Epithelial cell of prostate (primary cell): ENCODE results near the gene KIF1C.
"Not testable (repeated sequence)": the region's sequence is repeated elsewhere in the genome, so short reads cannot be mapped to it uniquely, and the experiment has no call there.

ENCODE experiments used
- DNase-seq: peaks from one replicate; pipeline ENCODE4 v3.0.0-alpha.2; 2011; ENCODE audit warnings: low read depth, low spot score
- H3K27ac ChIP-seq: fragments of 450-650 bp; 2 replicates; pipeline ENCODE4 v1.5.1; 2017; ENCODE audit warnings: mild to moderate bottlenecking

Gene KIF1C

GRCh38 chr17:4998732-4999429 is 1.1 kb downstream of the KIF1C start:
- peak overlapping the region; percentile 71 for H3K27ac ChIP-seq
- no peak for DNase-seq

DNA sequence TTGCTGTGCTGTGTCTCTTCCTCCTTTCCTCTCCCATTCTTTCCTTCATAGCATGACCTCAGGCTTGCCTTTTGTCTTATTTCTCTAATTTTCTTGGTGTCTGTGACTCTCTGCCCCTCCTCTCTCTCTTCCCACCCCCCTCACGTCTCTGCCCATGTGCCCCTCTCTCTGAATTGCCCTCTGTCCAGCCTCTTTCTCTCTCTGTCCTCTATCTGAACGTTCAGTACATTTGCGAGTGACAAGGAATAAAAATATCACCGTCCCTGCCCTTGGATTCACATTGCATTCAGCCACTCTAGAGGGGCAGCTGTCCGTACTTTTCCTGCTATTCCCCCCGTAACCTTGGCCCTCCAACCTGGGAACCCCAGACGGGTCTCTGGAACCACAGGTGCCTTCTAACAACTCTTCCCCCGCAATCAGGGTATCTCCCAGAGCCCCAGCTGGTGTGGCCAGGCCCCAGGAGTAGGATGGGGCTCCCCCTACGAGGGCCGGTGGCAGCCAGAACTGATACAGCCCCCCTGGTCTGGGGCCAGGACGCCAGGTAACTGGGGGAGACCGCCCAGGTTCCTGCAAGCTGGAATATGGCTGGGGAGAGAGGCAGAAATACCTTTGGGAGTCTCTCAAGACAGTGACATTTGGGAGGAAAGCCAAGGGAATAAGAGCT is 1.8 kb downstream of the KIF1C start:
- no peak for DNase-seq
- H3K27ac ChIP-seq, result peak overlapping the region; percentile 71

- no peak overlapping the region for H3K27ac ChIP-seq
- no peak for DNase-seq
These were observed 2.5 kb downstream of the KIF1C start for GRCh38 chr17:5000237-5000639.

DNA sequence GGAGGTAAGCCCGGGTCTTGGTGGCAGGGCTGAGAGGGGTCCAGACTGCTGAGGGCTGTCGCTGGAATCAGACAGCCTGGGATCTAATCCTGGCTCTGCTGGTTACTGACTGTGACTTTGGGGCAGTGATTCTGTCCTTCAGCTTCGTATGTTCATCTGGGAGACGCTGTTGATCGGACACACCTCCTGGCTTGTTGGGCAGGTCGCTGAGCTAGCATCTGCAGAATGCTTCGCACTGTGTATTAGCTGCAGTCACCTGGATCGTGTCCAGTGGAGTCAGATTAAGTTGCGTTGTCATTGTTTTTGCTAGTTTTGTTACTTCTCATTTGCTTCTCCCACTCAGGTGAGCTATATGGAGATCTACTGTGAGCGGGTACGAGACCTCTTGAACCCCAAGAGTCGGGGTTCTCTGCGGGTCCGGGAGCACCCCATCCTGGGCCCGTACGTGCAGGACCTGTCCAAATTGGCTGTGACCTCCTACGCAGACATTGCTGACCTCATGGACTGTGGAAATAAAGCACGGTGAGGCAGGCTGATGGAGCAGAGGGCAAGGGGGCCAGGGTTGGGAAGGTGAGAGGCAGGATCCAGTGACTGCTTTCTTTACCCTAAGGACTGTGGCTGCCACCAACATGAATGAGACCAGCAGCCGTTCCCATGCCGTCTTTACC is 4.5 kb downstream of the KIF1C start:
- DNase-seq, result no peak
- no peak overlapping the region for H3K27ac ChIP-seq

GRCh38 chr17:5003214-5003867 is 5.6 kb downstream of the KIF1C start:
- H3K27ac ChIP-seq, result no peak overlapping the region

DNA sequence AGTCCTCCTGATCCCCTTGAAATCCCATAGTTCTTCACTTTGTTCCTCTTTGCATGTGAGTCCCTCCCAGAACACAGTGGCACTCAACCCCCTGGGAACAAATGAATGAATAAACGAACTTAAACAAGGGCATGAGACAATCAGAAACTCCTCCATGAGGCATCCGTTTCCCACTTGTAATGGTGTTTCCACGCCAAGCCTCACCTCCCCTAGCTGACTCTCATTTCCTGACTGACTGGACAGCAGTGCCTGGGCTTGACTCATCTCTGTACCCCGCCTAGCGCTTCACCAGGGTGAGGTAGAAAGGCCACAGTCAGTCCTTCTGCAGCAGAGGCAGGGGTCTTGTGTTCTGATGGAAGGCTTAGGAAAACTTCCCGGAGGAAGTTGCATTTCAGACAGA is 14.2 kb downstream of the KIF1C start:
- DNase-seq, result no peak

More at GRCh38 chr17:5003214-5003867, 5.6 kb downstream of the KIF1C start:
- DNase-seq, result no peak

DNA sequence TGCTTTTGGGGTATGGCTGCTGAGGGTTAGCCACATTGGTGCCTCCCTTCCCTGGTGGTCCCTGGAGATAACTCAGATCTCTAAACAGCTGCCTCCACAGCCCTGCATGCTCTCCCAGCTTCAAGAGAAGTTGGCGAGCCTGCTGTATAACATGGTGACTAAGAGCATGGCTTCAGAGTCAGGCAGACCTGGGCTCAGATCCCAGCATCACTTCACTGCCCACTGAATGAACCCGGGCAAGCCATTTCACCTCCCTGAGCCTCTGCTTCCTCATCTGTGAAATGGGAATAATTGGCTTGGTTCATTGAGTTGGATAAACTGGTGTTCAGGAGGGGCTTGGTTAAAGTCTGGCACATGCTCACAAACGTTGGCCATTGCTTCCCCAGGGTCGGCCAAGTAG is 16.6 kb downstream of the KIF1C start:
- DNase-seq, result no peak
- H3K27ac ChIP-seq, result no peak overlapping the region

More for the DNA sequence above, 14.2 kb downstream of the KIF1C start:
- H3K27ac ChIP-seq, result peak overlapping the region; percentile 23

DNA sequence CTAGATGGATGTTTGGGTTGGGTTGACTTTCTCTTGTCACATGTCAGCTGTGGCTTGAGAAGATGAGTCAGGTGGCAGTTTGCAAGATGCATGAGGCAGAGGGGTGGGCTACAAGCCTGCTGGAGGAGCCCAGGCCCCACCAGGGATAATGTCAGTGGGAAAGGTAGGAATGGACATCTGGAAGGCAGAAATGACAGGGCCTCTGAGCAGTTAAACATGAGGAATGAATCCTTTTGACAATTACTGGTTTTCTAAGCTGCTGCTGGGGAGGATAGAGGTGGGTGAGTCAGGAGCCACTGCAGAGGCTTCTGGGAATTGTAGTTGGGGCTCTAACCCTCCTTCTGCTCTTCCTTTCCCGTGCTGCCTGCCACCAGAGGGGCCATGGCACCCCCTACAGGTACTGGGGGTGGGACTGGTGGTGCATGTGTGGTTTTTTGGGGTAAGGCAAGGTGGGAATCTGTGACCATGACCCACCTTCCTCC is 21.8 kb downstream of the KIF1C start:
- no peak for DNase-seq

GRCh38 chr17:5020502-5021023 is 22.8 kb downstream of the KIF1C start:
- DNase-seq, result no peak
- no peak overlapping the region for H3K27ac ChIP-seq

More for the DNA sequence above, 21.8 kb downstream of the KIF1C start:
- no peak overlapping the region for H3K27ac ChIP-seq

- no peak overlapping the region for H3K27ac ChIP-seq
- no peak for DNase-seq
These were observed 24.5 kb downstream of the KIF1C start for GRCh38 chr17:5022171-5022711.

DNA sequence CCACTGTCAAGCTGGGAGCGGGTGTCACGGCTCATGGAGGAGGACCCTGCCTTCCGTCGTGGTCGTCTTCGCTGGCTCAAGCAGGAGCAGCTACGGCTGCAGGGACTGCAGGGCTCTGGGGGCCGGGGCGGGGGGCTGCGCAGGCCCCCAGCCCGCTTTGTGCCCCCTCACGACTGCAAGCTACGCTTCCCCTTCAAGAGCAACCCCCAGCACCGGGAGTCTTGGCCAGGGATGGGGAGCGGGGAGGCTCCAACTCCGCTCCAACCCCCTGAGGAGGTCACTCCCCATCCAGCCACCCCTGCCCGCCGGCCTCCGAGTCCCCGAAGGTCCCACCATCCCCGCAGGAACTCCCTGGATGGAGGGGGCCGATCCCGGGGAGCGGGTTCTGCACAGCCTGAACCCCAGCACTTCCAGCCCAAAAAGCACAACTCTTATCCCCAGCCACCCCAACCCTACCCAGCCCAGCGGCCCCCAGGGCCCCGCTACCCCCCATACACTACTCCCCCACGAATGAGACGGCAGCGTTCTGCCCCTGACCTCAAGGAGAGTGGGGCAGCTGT is 25.9 kb downstream of the KIF1C start:
- DNase-seq, result no peak
- no peak overlapping the region for H3K27ac ChIP-seq

DNA sequence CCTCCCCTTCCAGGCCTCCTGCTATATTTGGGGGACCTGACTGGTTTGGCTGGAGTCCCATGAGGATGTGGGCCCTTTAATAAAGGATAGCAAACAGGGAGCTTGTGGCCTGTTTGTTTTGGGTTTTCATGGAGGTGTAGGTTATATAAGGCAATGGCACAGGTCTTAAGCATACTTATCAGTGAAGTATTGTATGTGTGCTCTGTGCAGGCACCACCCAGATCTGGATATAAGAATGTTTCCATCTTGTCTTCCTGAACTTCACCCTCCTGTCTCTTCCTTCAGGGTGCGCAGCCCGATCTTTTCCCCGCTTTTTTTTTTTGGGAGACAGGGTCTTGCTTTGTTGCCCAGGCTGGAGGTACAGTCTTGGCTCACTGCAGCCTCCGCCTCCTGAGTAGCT is 26.9 kb downstream of the KIF1C start:
- DNase-seq, result no peak
- no peak overlapping the region for H3K27ac ChIP-seq

DNA sequence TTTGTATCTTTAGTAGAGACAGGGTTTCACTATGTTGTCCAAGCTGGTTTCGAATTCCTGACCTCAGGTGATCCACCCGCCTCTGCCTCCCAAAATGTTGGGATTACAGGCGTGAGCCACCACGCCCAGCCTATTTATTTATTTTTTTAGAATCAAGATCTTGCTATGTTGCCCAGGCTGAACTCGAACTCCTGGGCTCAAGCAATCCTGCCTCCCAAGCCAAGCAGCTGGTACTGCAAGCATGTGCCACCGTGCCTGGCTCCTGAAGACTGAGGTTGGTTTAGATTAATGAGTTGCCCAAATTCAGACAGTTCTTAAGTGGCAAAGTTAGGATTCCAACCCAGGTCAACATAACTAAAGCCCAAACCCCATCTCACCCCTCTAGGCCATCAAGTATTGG is 29.5 kb downstream of the KIF1C start:
- H3K27ac ChIP-seq, result no peak overlapping the region
- no peak for DNase-seq

GRCh38 chr17:5027916-5028315 is 30.2 kb downstream of the KIF1C start:
- no peak overlapping the region for H3K27ac ChIP-seq
- DNase-seq, result no peak

DNA sequence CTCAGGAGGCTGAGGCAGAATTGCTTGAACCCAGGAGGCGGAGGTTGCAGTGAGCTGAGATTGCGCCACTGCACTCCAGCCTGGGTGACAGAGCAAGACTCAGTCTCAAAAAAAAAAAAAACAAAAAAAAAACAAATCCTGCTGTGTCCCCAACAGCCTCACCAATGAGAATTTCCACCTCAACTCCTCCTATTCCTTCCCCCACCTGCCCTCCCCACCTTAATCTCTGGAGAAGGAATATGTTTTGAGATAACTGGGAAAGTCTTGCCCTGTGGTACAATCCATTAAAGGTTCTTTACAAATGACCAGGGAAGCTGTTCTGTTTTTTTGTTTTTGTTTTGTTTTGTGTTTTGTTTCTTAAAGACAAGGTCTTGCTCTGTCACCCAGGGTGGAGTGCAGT is 32.4 kb downstream of the KIF1C start:
- not testable (repeated sequence) for H3K27ac ChIP-seq

DNA sequence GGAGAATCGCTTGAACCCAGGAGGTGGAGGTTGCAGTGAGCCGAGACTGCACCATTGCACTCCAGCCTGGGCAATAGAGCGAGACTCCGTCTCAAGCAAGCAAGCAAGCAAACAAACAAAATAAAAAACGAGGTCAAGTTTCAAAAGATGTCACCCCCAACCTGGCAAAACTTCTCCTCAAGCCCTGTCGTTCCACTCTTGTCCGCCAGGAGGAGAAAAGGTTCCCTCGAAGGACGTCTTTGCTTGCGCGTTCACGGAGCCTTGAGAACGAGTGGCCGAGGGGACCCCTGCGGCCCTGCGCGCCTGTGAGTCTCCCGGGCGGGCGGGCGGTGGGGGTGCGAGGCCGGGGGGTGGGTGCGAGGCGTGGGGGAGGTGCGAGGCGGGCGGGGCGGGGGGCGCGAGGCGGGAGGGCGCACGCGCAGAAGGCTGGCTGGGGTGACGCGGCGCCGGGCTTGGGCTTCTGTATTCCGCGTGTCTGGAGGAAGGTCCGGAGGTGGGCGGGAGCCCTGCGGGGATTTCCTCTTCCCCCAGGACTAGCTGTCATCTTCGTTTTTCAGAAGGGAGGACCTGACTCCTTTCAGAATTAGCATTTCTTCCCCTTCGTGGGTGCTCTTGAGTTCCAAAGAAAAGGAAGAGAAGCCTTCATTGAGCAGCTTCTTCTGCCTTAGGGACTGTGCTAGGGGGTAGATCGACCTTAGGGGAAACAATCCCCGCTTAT is 33.8 kb downstream of the KIF1C start:
- no peak overlapping the region for H3K27ac ChIP-seq
- DNase-seq, result no peak

More for the DNA sequence above, 32.4 kb downstream of the KIF1C start:
- DNase-seq, result not testable (repeated sequence)

DNA sequence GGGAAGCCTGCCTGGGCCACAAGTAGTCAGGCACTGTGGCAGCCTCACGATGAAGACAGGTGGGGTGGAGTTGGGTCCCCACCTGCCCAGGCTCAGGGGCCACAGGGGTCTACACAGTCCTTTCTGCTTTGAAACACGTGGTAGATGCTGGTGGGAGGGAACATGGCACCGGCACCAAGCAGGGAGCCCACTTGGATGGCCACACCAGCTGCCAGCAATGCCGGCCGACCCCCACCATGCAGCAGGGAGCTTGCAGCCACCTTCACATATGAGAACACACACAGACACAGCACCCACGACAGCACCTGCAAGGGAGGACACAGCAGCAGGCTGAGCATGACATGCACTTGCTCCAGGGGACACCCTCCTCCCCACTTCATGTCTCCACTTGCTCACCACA is 35.1 kb downstream of the KIF1C start:
- DNase-seq, result no peak
- H3K27ac ChIP-seq, result no peak overlapping the region

GRCh38 chr17:5033352-5034015 is 35.7 kb downstream of the KIF1C start:
- DNase-seq, result no peak
- no peak overlapping the region for H3K27ac ChIP-seq

DNA sequence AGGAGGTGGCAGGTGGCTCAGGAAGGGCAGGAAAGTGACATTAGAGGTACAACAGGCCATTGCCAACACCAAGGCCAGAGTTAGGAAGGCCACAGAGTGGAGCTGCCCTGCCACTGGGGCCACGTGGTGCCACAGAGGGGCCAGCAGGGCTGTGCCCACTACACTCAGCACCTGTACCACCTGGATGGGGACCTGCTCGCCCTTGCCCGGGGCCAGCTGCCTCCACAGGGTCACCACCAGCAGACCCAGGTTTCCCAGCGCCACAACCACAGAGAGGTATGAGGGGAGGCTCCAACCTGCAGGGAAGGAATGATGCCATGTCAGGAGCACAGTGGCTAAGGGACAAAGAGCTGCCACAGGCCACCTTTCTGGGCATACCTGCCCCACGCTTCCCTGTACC is 36.3 kb downstream of the KIF1C start:
- DNase-seq, result no peak
- H3K27ac ChIP-seq, result no peak overlapping the region
